CMK (cell line): Measurements from ENCODE around the gene TMEM256.

Experiments
- DNase-seq: peaks from one replicate; pipeline ENCODE4 v3.0.0-alpha.2; 2010; ENCODE audit warnings: low read depth

The TMEM256 gene

GRCh38 chr17:7429722-7430121 lies 25.8 kb upstream of the TMEM256 start:
- no peak for DNase-seq

- DNase-seq, result no peak
These were observed 24.7 kb upstream of the TMEM256 start, which contains the start of gene SPEM3 for GRCh38 chr17:7428557-7428956. SPEM3 (plus strand) TSS chr17:7428857; CDS start chr17:7428903, 46 bp downstream.

GRCh38 chr17:7427549-7427948 lies 23.7 kb upstream of the TMEM256 start:
- DNase-seq, result no peak

GRCh38 chr17:7426896-7427489 lies 23.1 kb upstream of the TMEM256 start:
- DNase-seq, result no peak

- no peak for DNase-seq
These were observed 22.4 kb upstream of the TMEM256 start for GRCh38 chr17:7426203-7426863.

GRCh38 chr17:7425756-7426155 lies 21.9 kb upstream of the TMEM256 start:
- no peak for DNase-seq

- DNase-seq, result no peak
These were observed 21.4 kb upstream of the TMEM256 start, which contains the start of gene SPEM2 for GRCh38 chr17:7425316-7425715. SPEM2 (plus strand) TSS chr17:7425616; CDS start chr17:7425689, 73 bp downstream.

GRCh38 chr17:7423679-7424078 lies 19.8 kb upstream of the TMEM256 start:
- DNase-seq, result no peak

GRCh38 chr17:7421186-7421585 lies 17.3 kb upstream of the TMEM256 start:
- no peak for DNase-seq

- no peak for DNase-seq
These were observed 16.1 kb upstream of the TMEM256 start, which contains the start of gene SPEM1 for GRCh38 chr17:7419819-7420610. SPEM1 (plus strand) TSS chr17:7420324; CDS start chr17:7420385, 61 bp downstream.

GRCh38 chr17:7418472-7419152 lies 14.7 kb upstream of the TMEM256 start:
- DNase-seq, result no peak

GRCh38 chr17:7417056-7417655 lies 13.3 kb upstream of the TMEM256 start:
- no peak for DNase-seq

- no peak for DNase-seq
These were observed 12.4 kb upstream of the TMEM256 start for GRCh38 chr17:7416323-7416722.

GRCh38 chr17:7415784-7416183 lies 11.9 kb upstream of the TMEM256 start:
- no peak for DNase-seq

GRCh38 chr17:7414837-7415236 lies 10.9 kb upstream of the TMEM256 start:
- no peak for DNase-seq

- DNase-seq, result no peak
These were observed 9.6 kb upstream of the TMEM256 start for GRCh38 chr17:7413346-7413985.

GRCh38 chr17:7411427-7411750 lies 7.5 kb upstream of the TMEM256 start:
- DNase-seq, result no peak

GRCh38 chr17:7410634-7411426 lies 6.9 kb upstream of the TMEM256 start:
- no peak for DNase-seq

- DNase-seq, result no peak
These were observed 5.8 kb upstream of the TMEM256 start for GRCh38 chr17:7409716-7410115.

GRCh38 chr17:7408863-7409262 lies 5.0 kb upstream of the TMEM256 start:
- DNase-seq, result no peak

GRCh38 chr17:7408252-7408727 lies 4.4 kb upstream of the TMEM256 start:
- no peak for DNase-seq
